EL (cell line): ENCODE measurements around the gene WDFY4.

Experiments
- DNase-seq: peaks from one replicate; pipeline ENCODE4 v3.0.0-alpha.2; 2016

The WDFY4 gene

DNA sequence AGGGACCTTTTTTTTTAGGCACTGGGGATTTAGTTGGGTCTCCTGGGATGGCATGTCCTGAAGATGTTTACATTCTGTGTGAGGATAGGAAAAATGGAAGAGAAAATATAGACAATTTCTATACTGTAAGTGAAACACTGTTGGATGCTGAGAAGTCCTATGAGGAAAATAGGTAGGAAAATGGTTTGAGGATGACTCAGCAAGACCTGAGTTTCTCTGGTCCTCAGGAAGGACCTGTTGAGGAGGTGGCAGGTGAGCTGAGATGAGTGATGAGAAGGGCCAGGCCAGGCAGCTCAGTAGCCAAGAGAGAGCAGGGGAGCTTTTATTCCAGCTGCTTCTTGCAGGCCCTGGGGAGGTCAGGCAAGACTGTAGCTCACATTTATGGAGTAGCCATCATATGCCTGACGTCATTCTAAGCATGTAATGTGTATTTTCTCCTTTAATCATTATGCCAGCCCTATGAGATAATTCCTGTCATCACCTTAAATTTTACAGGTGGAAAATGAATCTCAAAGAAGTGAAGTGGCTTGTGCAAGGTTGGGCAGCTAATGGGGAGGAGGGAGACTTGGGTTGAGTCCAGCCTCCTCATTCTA is 274.0 kb downstream of the WDFY4 start:
- no peak for DNase-seq

DNA sequence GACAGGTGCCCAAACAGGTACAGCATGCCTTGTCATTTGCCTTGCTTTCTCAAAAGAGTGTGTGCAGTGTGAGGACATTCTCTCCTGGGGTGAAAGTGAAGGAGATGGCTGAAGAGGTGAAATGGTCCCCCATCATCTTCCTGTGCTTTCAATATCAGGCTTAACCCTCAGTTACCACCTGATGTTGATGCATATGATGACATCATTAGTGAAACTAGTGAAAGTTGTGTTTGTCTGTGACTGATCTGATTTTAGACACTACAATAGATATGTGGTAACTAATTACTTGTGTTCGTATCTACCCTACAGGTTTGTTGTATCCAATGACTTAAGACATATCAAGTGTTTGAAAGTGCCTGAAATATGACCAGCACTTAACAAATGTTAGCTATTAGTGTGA is 279.4 kb downstream of the WDFY4 start:
- no peak for DNase-seq

DNA sequence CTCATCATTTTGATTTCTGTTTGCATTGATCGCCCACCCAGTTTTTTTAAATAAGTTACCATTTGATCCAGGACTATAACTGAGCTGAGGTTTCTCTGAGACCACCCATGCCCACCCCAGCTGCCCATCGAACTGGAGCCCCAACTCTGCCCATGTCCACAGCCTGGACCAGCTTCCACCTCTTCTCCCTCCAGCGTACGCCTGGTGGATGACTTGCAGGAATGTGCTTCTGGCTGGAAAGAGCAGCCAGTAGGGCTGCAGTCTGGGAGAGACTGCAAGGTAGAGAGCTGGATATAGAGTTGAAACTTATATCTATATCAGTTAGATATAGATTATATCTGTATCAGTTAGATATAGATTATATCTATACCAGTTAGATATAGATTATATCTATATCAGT is 280.8 kb downstream of the WDFY4 start:
- no peak for DNase-seq

DNA sequence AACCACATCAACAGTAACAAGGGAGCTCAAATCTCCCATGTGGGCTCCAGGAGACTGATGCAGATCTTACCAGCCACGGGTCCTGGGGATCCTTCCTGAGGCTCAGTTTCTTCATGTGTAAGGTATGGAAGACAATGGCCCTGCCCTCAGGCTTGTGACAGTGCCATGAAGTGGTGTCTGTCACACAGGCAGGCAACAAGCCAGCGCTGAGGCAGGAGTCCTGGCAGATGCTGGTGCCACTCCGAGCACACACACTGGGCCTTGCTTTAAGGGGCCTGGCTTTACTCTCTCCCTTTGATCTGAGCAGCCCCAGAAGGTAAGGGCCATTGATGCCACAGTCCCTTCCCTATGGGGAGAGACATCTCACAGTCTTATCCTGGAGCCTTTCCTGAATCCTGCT is 283.4 kb downstream of the WDFY4 start:
- no peak for DNase-seq

DNA sequence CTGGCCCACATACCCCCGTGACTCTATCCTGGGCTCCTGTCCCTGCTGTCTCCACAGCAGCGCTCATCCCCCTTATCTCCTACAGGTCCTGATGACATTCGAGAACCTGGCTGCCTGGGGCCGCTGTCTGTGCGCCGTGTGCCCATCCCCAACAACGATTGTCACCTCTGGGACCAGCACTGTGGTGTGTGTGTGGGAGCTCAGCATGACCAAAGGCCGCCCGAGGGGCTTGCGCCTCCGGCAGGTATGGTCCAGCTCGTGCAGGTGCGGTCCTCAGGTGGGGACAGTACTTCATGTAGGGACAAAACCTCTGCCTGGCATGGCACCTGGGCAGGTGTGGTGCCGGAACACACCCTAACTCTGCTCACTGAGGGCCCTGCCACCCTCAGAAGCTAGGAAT is 285.4 kb downstream of the WDFY4 start:
- DNase-seq = no peak

GRCh38 chr10:48970654-48971053 is 286.0 kb downstream of the WDFY4 start:
- no peak for DNase-seq

GRCh38 chr10:48973065-48973464 is 288.4 kb downstream of the WDFY4 start:
- DNase-seq = no peak

GRCh38 chr10:48974510-48975156 is 290.0 kb downstream of the WDFY4 start:
- no peak for DNase-seq

GRCh38 chr10:48976196-48976595 is 291.5 kb downstream of the WDFY4 start:
- peak; percentile 8 for DNase-seq

- no peak for DNase-seq
Measured at GRCh38 chr10:48978318-48978717, 293.6 kb downstream of the WDFY4 start.

DNA sequence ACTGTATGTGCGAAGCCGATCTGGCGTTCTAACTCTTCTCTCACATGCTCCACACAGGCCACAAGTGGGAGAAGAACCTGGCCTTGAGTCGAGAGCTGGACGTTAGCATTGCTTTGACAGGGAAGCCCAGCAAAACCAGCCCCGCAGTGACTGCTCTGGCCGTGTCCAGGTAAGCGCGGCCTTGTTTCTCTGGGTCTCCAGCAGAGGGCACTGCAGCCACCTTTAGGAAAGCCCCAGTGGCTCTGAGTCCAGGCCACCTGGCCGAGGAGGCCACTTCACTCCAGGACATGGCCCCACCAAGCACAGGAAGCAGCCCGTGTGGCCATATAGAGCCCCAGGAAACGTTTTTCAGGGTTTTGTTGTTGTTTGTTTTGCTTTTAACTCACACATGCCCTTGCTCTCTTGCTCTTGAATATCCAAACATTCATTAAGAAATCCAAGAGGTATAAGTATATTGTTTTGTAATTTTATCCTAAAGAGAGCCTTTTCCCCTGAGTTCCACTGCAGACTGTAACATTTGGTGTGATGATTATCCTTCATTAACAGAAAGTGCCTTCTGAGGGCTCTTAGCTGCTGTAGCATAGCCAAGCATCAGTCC is 296.7 kb downstream of the WDFY4 start:
- peak; percentile 41 for DNase-seq

- DNase-seq = no peak
Measured at GRCh38 chr10:48982584-48982983, 297.9 kb downstream of the WDFY4 start.

- no peak for DNase-seq
Measured at GRCh38 chr10:48983648-48984351, 299.1 kb downstream of the WDFY4 start.

DNA sequence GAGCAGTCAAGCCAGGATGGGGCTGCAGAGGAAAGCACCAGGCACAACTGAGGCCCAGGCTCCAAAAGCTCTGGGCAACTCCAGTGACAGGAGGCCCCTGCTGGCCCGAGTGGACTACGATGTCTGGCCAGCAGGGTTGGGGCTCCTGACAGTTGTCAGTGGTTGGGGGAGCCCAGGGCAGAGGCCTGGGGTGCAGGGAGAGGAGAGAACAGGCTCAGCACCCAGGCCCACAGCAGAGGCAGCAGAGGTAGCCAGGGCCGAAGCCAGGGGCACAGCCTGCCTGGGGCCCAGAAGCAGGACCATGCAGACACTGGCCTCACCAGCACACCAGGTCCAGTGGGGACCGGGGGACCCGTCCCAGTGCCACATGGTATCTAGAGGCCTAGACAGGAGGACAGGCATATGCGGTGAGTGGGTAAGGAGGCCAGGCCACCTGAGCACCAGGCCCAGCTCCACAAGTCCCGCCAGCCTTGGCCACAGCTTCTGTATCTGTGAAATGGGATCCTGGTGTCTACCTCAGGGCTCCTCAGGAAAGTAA is 301.0 kb downstream of the WDFY4 start:
- no peak for DNase-seq

- DNase-seq = no peak
Measured at GRCh38 chr10:48990226-48990625, 305.6 kb downstream of the WDFY4 start.

DNA sequence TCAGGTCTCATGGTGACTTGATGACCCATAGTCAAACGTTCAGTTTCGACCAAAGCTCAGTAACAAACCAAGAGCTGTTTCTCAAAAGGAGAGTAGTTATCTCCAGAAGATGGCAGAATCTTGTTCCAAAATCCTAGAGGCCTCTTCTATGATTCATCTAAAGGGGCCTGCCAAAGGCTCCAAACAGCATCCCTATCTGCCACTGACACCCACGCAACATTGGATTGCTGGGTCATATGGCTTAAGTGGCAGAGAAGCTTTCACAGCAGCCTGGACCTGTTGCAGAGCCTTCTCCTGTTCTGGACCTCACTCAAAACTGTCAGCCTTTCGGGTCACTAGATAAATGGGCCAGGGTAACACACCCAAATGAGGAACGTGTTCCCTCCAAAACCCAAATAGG is 309.0 kb downstream of the WDFY4 start:
- DNase-seq = no peak

DNA sequence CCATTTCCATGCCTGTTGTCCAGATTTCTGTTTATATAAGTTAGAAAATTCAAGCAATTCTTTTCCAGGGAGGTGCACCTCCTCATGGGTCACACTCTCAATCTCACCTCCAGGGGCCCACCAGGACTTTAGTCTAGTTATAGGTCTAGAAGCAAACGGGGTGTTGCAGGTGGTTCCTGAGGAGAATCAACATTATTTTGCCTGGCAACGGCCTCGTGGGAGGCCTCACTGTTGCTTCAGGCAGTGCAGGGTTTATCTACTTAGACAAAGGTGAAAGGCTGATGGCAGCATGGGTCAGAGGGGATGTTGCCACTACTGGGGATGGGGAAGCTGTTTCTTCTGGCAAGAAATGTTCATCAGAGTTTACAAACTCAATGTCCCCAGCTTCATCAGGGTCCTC is 311.7 kb downstream of the WDFY4 start:
- DNase-seq = no peak

DNA sequence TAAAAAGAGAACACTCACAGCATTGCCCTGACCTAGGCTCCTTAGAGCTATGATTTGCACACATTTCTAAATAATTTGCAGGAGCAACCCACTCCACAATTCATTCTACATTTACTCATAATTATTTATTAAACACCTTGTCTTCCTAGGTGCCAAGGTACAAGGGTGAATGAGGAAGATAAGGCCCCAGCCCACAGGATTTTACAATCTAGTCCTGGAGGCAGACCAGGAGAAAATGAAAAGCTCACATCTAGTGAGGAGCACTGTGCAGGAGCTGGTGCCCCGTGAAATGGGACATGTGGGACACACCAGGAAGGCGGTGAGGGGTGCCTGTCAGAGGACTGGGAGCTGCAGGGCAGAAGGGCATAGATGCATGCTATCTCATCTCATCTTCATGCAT is 314.7 kb downstream of the WDFY4 start:
- DNase-seq = no peak

DNA sequence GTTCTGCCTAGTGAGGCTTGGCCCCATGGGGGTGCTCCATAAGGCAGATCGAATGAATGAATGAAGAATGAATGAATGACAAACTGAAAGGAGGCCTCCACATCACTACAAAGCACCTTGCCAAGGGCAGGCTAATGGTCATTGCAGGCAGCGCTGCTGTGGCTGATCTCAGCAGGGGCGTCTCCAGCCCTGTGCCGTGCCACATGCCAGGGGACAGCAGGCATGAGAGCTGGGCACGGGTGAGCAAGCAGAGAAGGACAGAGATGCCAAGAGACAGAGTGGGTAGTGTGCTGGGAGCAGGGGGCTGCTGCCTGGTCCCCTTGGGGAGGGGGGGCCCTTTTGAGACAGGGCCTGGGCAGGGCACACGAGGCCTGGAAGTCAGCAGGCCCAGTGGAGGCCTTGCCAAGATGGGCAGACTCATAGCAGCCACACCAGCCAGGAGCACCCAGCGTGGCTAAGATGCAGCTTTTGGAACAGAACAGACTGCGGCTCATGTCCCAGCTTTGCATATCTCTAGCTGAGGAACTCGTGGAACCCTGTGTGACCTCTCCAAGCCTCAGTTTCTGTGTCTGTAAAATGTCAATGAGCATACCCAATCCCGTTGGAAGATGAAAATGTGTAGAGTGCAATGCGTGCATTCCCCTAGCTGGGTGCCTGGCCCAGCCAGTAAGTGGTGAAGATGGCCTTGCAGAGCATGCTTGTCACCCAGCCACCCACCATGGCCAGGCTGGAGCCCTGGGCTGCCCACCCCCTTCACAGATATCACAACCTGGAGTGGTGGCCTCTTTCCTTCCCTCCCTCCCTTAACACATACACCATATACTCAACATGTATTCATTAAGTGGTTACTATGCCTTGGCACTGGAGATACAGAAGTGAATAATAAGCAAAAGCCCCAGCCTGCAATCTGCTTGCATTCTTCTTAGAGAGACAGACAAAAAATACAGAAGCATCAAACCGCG is 316.0 kb downstream of the WDFY4 start:
- no peak for DNase-seq

DNA sequence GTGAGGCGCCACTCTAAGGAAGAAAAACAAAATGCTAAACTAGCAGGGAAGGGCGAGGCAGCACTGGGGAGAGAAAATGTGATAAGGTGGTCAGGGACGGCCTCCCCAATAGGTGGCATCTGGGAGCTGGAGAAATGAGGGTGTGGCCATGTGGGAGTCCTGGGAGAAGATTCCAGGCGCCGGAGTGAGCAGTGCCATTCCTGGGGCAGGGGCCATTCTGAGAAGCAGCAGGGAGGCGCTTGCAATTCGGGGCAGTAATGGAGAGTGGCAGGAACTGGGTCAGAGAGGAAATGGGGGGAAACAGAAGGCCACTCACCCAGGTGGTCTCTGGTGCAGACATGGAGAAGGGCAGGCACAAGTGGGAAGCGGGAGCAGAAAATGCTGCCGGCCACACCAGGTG is 316.7 kb downstream of the WDFY4 start:
- DNase-seq = no peak

- no peak for DNase-seq
Measured at GRCh38 chr10:49001870-49002672, 317.4 kb downstream of the WDFY4 start.

GRCh38 chr10:49005270-49005669 is 320.6 kb downstream of the WDFY4 start:
- no peak for DNase-seq
